Measurements from ENCODE around the gene FBXW2.
"Not testable (repeated sequence)": the region's sequence is repeated elsewhere in the genome, so short reads cannot be mapped to it uniquely, and the experiment has no call there.

The FBXW2 gene

GRCh38 chr9:120792898-120793765 is at the start of gene FBXW2:
Gene FBXW2, minus strand, starts transcription at chr9:120793416. Its CDS starts 5,158 bp downstream, at chr9:120788258.
- DNase-seq: peak; percentile 89

DNA sequence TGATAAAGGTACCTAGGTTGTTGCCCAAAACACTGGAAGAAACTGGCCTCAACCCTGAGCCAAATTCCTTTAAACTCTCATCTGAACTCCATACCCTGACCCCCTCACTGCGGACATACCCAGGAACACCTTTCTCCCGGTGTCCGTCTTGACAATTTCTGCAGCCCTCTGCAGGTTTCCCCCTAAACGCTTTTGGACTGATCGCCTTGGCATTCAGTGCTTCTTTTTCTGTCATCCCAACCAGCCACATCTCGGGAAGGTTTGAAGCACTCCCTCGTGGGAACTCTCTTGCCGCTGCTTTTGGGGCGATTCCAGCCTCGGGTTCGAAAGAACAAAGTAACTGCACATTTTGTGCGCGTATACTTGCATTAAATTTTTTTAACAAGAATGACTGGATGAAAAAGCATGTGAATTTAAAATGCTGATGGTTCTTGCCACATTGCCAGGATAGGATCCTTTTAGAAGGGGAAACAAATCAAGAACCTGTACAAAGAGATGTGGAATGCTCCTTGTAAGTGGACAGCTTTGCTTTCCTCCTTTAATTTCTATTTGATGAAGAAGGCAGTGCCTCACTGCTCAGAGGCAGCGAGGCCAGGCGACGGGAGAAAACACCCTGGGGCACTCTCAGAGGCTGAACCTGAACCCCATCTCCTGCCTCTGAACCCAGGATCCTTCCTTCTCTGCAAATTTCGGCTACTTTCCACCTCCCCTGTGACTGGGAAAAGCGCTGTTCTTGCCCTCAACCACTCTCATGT is 48.9 kb upstream of the FBXW2 start:
- peak; percentile 3 for DNase-seq

- DNase-seq: peak; percentile 55
These were observed 45.9 kb upstream of the FBXW2 start for GRCh38 chr9:120839146-120839545.

DNA sequence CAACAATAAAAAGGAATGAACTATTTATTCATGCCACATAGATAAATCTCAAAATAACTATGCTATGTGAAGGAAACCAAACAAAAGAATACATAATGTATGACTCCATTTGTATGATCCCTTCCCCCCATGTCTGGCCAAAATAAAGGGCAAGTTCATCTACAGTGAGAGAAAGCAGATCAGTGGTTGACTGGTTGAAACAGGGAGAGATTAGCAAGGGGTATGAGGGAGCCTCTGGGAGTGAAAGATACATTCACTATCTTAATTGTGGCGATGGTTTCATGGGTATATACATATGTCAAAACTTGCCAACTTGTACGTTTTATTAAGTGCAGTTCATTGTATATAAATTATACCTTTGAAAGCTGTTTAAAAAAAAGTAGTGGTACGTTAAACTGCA is 44.7 kb upstream of the FBXW2 start:
- no peak for DNase-seq

GRCh38 chr9:120833325-120833724 is 40.1 kb upstream of the FBXW2 start:
- DNase-seq: no peak

DNA sequence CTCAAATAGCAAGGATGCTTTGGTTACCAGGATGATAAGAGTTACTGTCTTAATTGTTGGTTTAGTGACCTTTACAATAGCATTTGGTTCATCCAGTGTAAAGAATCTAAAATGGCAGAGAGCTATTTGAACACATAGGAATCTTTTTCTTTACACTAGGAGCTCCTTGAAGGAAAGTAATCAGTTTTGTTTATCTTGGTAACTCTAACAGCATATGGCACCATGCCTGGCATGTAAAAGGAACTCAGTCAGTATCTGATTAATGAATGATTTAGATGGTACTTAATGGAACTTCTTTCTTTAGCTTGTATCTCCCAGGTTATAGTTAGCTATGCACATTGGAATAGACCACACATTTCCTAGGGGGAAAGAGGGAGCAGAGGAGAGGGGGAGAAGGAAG is 39.6 kb upstream of the FBXW2 start:
- DNase-seq: no peak

DNA sequence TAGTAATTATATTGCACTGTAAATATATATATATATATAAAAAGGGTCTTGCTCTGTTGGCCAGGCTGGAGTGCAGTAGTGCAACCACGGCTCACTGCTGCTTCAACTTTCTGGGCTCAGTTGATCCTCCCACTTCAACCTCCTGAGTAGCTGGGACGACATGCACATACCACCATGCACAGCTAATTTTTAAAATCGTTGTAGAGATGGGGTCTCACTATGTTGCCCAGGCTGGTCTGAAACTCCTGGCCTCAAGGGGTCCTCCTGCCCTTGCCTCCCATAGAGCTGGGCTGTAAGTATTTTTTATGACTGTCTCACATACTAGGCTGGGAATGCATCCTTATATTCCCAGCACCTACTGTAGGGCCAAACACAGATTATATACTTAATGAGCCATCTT is 37.6 kb upstream of the FBXW2 start:
- DNase-seq: no peak

DNA sequence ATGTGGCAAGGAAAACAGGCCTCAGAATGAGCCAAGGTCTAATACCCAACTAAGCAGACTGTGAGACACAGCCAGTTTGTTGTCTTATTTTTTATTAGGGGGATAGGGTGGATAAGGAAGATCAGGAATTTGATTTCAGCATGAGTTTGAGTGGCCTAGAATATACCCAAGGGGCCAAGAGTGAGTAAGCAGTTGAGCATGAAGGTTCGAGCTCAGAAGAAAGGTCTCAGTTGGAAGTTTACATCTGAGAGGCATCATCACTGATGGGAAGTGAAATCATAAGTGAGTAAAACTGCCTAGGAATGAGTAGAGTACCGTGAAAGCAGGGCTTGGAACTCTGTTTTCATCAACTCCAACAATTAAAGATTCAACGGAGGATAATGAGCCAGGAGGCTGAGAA is 36.9 kb upstream of the FBXW2 start:
- DNase-seq: peak; percentile 26

DNA sequence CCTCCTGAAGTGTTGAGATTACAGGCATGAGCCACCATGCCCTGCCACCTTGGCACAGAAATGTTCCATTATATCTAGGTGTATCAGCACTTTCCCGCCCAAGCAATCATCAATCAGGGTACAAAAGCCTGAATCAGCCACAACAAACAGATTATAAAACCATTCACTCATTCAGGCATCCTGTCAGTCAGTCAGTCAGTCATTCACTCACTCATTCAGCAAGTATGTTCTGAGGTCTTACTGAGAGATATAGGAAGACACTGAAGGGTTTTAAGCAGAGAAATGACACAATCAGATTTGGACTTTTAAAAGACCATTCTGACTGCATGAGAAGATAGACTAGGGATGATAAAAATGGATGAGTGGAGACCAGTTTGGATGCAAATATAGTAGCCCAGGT is 36.4 kb upstream of the FBXW2 start:
- no peak for DNase-seq

- DNase-seq: no peak
These were observed 26.9 kb upstream of the FBXW2 start for GRCh38 chr9:120820095-120820494.

DNA sequence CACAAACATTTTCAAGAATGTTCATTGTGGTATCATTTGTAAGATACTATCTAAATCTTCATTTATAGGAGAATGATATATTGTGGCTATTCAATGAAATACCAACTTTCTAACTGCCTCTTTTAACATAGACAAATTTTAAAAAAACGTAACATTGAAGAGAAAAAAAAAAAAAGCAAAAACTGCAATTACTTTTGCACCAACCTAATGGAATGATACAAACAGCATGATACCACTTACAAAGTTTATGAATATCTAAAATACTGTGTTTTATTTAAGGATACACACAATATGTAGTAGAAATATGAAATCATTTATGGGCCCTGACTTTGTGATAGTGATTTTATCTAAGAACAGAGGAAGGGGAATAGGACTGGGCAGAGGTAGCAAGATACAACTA is 25.4 kb upstream of the FBXW2 start:
- no peak for DNase-seq

GRCh38 chr9:120815075-120815474 is 21.9 kb upstream of the FBXW2 start:
- no peak for DNase-seq

DNA sequence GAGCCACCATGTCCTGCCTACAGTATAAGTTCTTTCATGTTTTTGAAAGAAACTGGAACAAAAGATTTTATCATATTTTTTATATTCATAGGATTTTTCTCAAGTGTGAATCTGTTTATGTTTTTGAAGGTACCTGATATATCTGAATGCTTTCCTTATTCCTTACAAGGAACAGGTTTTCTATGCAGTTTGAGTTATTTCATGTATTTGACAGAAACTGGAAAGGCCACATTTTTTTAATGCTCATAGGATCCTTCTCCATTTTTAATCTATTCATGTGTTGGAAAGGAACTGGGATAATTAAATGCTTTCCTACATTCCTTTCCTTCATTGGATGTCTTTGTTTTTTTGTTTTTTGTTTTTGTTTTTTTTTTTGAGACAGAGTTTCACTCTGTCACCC is 15.7 kb upstream of the FBXW2 start:
- no peak for DNase-seq

DNA sequence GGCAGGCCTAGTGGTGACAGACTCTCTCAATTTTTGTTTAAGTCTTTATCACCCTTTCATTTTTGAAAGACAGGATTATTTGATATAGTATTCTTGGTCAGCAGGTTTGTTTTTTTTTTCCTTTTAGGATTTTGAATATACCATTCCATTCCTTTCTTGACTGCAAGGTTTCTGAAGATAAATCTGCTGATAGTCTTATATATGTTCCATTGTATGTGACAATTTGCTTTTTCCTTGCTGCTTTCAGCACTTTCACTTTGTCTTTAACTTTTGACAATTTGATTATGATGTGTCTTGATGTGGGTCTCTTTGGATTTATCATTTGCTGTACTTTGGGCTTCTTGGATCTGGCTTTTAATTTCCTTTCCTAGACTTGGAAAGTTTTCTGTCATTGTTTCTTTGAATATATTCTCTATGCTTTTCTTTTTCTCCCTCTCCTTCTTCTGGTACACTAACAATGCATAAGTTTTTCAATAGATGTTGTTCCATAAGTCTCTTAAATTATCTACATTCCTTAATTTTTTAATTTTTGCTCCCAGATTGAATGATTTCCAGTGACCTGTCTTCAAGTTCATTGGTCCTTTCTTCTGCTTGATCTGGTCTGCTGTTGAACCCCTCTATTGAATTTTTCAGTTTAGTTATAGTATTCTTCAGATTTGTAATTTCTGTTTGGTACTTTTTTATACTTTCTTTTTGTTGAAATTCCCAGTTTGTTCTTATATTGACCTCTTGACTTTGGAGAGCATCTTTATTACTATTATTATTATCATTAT is 14.6 kb upstream of the FBXW2 start:
- DNase-seq: no peak

GRCh38 chr9:120804784-120805363 is 11.7 kb upstream of the FBXW2 start:
- not testable (repeated sequence) for DNase-seq

DNA sequence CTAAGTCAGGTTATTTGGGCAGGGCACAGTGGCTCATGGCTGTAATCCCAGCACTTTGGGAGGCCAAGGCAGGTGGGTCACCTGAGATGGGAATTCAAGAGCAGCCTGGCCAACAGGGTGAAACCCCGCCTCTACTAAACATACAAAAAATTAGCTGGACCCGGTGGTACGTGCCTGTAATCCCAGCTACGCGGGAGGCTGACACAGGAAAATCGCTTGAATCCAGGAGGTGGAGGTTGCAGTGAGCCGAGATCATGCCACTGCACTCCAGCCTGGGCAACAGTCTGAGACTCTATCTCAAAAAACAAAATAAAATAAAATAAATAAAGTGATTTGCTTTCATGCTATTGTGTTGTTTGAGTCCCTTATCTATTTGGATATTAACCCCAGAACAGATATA is 8.2 kb upstream of the FBXW2 start:
- no peak for DNase-seq

GRCh38 chr9:120791161-120791560 is 2.1 kb downstream of the FBXW2 start:
- no peak for DNase-seq

DNA sequence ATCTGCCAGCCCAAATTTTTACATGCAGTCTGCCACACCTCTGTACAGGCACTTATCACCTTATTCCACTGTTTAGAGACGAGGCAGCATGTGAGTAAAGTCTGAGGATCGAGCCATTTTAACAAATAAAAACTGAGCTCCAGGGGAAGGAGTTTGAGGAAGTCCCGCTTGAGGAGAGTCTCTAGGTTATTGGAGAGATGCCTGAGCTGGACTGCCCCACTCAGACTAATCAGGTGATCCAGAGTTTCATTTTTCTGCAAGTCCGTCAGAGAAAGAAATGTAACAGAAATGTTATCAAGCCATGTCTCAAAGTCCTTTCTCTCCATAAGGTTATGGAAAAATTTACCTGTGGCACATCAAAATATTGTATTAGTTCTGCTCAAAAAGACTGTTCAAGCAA is 5.3 kb downstream of the FBXW2 start:
- DNase-seq: no peak

DNA sequence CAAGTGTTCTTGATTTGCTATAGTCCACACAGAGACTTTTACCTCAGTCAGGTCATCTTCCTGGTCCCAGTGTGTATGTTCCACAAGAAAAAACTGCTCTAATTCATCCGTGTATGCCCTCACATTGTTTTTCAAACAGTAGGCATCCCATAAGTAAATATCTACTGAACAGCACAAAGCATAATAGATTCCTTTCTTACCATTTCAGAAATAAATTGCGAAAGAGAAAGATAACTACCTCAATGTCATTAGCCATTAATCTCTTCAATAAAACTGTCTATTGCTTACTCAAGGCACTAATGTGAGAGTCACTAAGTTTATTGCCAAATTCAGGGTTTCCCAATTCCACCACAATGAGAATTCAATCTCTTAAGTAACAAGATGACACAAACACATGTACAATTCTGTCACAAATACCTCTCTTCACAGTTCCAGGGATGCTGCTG is 9.6 kb downstream of the FBXW2 start:
- DNase-seq: peak; percentile 11

DNA sequence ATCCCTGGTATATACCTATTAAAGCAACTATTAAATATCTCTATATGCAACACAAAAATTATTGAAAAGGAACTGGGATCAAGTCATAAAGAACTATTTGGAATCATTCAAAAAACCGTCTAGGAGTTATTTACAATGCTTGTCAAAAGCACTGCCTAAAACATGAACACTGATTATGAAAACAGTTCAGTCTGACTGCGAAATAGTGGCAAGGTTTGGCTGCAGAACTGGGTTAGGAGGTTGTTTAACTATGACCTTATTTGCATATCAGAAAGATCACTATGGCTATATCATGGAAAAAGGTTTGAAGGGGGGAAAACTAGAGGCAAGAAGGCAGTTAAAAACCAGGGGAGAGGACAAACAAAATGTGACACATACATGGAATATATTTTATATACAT is 12.0 kb downstream of the FBXW2 start:
- DNase-seq: no peak

- no peak for DNase-seq
These were observed 12.8 kb downstream of the FBXW2 start for GRCh38 chr9:120780367-120780766.

DNA sequence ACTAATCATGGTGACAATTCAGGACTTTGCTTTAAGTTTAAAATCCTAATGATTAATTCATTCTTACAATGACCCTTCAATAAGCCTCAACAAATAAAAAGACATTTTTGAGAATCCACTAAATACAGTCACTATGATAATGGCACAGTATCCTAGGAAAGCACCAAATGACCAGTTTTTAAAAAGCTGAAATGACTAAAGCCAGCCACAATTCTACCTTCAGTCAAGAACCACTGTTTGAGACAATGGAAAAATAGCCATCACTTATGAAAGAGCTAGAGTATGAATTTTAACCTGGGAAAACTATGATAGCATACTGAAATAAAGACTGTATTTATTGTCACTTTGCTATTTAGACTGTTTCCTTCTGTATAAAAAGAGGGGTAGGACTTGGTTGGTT is 14.0 kb downstream of the FBXW2 start:
- DNase-seq: no peak

GRCh38 chr9:120778758-120779157 is 14.5 kb downstream of the FBXW2 start:
- no peak for DNase-seq
